GM19467 (cell line): Measurements from ENCODE around the gene MBTD1.
"Not testable (repeated sequence)": the region's sequence is repeated elsewhere in the genome, so short reads cannot be mapped to it uniquely, and the experiment has no call there.

Experiments
- ATAC-seq: cut with Tn5 transposase; IDR thresholded peaks from one replicate; pipeline ENCODE4 v1.9.1; 2021; ENCODE audit warnings: mild to moderate bottlenecking, moderate library complexity; ENCODE audit not compliant: unreplicated experiment

Gene MBTD1

GRCh38 chr17:51191895-51192294 lies 68.0 kb downstream of the MBTD1 start:
- ATAC-seq = no peak

- no peak for ATAC-seq
Measured at GRCh38 chr17:51189628-51190027, 70.2 kb downstream of the MBTD1 start.

- ATAC-seq = no peak
Measured at GRCh38 chr17:51189162-51189561, 70.7 kb downstream of the MBTD1 start.

- no peak for ATAC-seq
Measured at GRCh38 chr17:51188271-51188833, 71.5 kb downstream of the MBTD1 start.

- no peak for ATAC-seq
Measured at GRCh38 chr17:51185763-51186332, 74.0 kb downstream of the MBTD1 start.

- no peak for ATAC-seq
Measured at GRCh38 chr17:51184124-51184523, 75.7 kb downstream of the MBTD1 start.

GRCh38 chr17:51180486-51180885 lies 79.4 kb downstream of the MBTD1 start:
- no peak for ATAC-seq

GRCh38 chr17:51172030-51172429 lies 87.8 kb downstream of the MBTD1 start:
- not testable (repeated sequence) for ATAC-seq

GRCh38 chr17:51170736-51171135 lies 89.1 kb downstream of the MBTD1 start:
- ATAC-seq = no peak

- ATAC-seq = no peak
Measured at GRCh38 chr17:51169340-51169739, 90.5 kb downstream of the MBTD1 start.

- ATAC-seq = peak; percentile 39
Measured at GRCh38 chr17:51166987-51167931, 92.6 kb downstream of the MBTD1 start.

- peak; percentile 80 for ATAC-seq
Measured at GRCh38 chr17:51166198-51166986, 93.5 kb downstream of the MBTD1 start, which contains the start of gene NME2. Gene NME2 (plus strand): TSS chr17:51166411. CDS start chr17:51166831, 420 bp downstream.

GRCh38 chr17:51165680-51166197 lies 94.1 kb downstream of the MBTD1 start:
- peak; percentile 11 for ATAC-seq

GRCh38 chr17:51164911-51165679 lies 94.8 kb downstream of the MBTD1 start:
- ATAC-seq = no peak

GRCh38 chr17:51161541-51161940 lies 98.3 kb downstream of the MBTD1 start:
- no peak for ATAC-seq

- no peak for ATAC-seq
Measured at GRCh38 chr17:51159604-51160003, 100.2 kb downstream of the MBTD1 start.

GRCh38 chr17:51155416-51155815 lies 104.4 kb downstream of the MBTD1 start:
- ATAC-seq = no peak

GRCh38 chr17:51154176-51154575 lies 105.7 kb downstream of the MBTD1 start:
- ATAC-seq = no peak

GRCh38 chr17:51153210-51154072 lies 106.4 kb downstream of the MBTD1 start, which contains the start of gene NME1:
Gene NME1 (plus strand): TSS chr17:51153559. CDS start chr17:51155655, 2,096 bp downstream.
- peak; percentile 84 for ATAC-seq
